ENCODE measurements around the gene KCNMB4.
"Not testable (repeated sequence)": the region's sequence is repeated elsewhere in the genome, so short reads cannot be mapped to it uniquely, and the experiment has no call there.

Gene KCNMB4

GRCh38 chr12:70386771-70387170 is 20.7 kb downstream of the KCNMB4 start:
- peaks cover 91% of the 10 kb centered on the region for H3K79me2 ChIP-seq (ENCODE audit: control insufficient read depth, low read length)
- no peak overlapping the region for H3K4me2 ChIP-seq (ENCODE audit: low read length)
- H3K9me2 ChIP-seq (replicated peaks; ENCODE audit: control insufficient read depth, low read length), result no peaks in the 10 kb centered on the region
- H4K20me1 ChIP-seq (ENCODE audit: control insufficient read depth, insufficient read depth, low read depth, low read length), result no peaks in the 10 kb centered on the region
- no peaks in the 10 kb centered on the region for H3K27me3 ChIP-seq (ENCODE audit: control insufficient read depth, low read length)
- H3K36me3 ChIP-seq (ENCODE audit: control insufficient read depth, low read length), result peaks cover 51% of the 10 kb centered on the region
- H3K4me1 ChIP-seq (ENCODE audit: control insufficient read depth, low read length), result peaks cover 14% of the 10 kb centered on the region
- H3K27ac ChIP-seq (ENCODE audit: low read depth, low read length), result no peak overlapping the region
- H3K4me3 ChIP-seq (ENCODE audit: low read length), result no peak overlapping the region
- TF ChIP-seq CTCF (IDR thresholded peaks at IDR 0.05; ENCODE audit: low read depth, low read length, poor library complexity, severe bottlenecking), result no peak
- no peak for TF ChIP-seq EZH2phosphoT487 (IDR thresholded peaks at IDR 0.05; ENCODE audit: borderline replicate concordance, low read length)
- H3F3A ChIP-seq (ENCODE audit: control insufficient read depth, insufficient read depth), result 0 out of 2 replicates have a peak, but pooled peaks cover 2% of the 10 kb centered on the region
- no peaks in the 10 kb centered on the region for H3K9me3 ChIP-seq (ENCODE audit: control insufficient read depth, insufficient read depth, low read length)

- H3K4me3 ChIP-seq (ENCODE audit: low read length), result no peak overlapping the region
- TF ChIP-seq CTCF (IDR thresholded peaks at IDR 0.05; ENCODE audit: low read depth, low read length, poor library complexity, severe bottlenecking) (no peak), EZH2phosphoT487 (IDR thresholded peaks at IDR 0.05; ENCODE audit: borderline replicate concordance, low read length) (no peak)
- no peaks in the 10 kb centered on the region for H3K9me3 ChIP-seq (ENCODE audit: control insufficient read depth, insufficient read depth, low read length)
- no peak overlapping the region for H3K27ac ChIP-seq (ENCODE audit: low read depth, low read length)
- peaks cover 90% of the 10 kb centered on the region for H3K79me2 ChIP-seq (ENCODE audit: control insufficient read depth, low read length)
- peaks cover 63% of the 10 kb centered on the region for H3K36me3 ChIP-seq (ENCODE audit: control insufficient read depth, low read length)
- H3K27me3 ChIP-seq (ENCODE audit: control insufficient read depth, low read length), result no peaks in the 10 kb centered on the region
- no peaks in the 10 kb centered on the region for H3K9me2 ChIP-seq (replicated peaks; ENCODE audit: control insufficient read depth, low read length)
- 0 out of 2 replicates have a peak, but pooled peaks cover 2% of the 10 kb centered on the region for H3F3A ChIP-seq (ENCODE audit: control insufficient read depth, insufficient read depth)
- peaks cover 17% of the 10 kb centered on the region for H3K4me1 ChIP-seq (ENCODE audit: control insufficient read depth, low read length)
- H4K20me1 ChIP-seq (ENCODE audit: control insufficient read depth, insufficient read depth, low read depth, low read length), result no peaks in the 10 kb centered on the region
- H3K4me2 ChIP-seq (ENCODE audit: low read length), result no peak overlapping the region
These were observed 23.6 kb downstream of the KCNMB4 start for GRCh38 chr12:70389678-70390077.

- not testable (repeated sequence) for H3K9me2 ChIP-seq (replicated peaks; ENCODE audit: control insufficient read depth, low read length); H3F3A ChIP-seq (ENCODE audit: control insufficient read depth, insufficient read depth); H3K4me3 ChIP-seq (ENCODE audit: low read length); H3K4me2 ChIP-seq (ENCODE audit: low read length); H3K9me3 ChIP-seq (ENCODE audit: control insufficient read depth, insufficient read depth, low read length); H3K27ac ChIP-seq (ENCODE audit: low read depth, low read length); H3K27me3 ChIP-seq (ENCODE audit: control insufficient read depth, low read length); H4K20me1 ChIP-seq (ENCODE audit: control insufficient read depth, insufficient read depth, low read depth, low read length)
- peaks cover 92% of the 10 kb centered on the region for H3K79me2 ChIP-seq (ENCODE audit: control insufficient read depth, low read length)
- H3K4me1 ChIP-seq (ENCODE audit: control insufficient read depth, low read length), result peaks cover 27% of the 10 kb centered on the region
- peaks cover 80% of the 10 kb centered on the region for H3K36me3 ChIP-seq (ENCODE audit: control insufficient read depth, low read length)
These were observed 26.5 kb downstream of the KCNMB4 start for GRCh38 chr12:70392631-70393030.

GRCh38 chr12:70393787-70394499 is 27.9 kb downstream of the KCNMB4 start:
- H3K9me2 ChIP-seq (replicated peaks; ENCODE audit: control insufficient read depth, low read length), result no peaks in the 10 kb centered on the region
- TF ChIP-seq EZH2phosphoT487 (IDR thresholded peaks at IDR 0.05; ENCODE audit: borderline replicate concordance, low read length), result no peak
- no peak for TF ChIP-seq CTCF (IDR thresholded peaks at IDR 0.05; ENCODE audit: low read depth, low read length, poor library complexity, severe bottlenecking)
- no peak overlapping the region for H3K4me2 ChIP-seq (ENCODE audit: low read length)
- peaks cover 80% of the 10 kb centered on the region for H3K36me3 ChIP-seq (ENCODE audit: control insufficient read depth, low read length)
- H3K4me3 ChIP-seq (ENCODE audit: low read length), result no peak overlapping the region
- no peak overlapping the region for H3K27ac ChIP-seq (ENCODE audit: low read depth, low read length)
- no peaks in the 10 kb centered on the region for H3F3A ChIP-seq (ENCODE audit: control insufficient read depth, insufficient read depth)
- peaks cover 33% of the 10 kb centered on the region for H3K4me1 ChIP-seq (ENCODE audit: control insufficient read depth, low read length)
- H3K9me3 ChIP-seq (ENCODE audit: control insufficient read depth, insufficient read depth, low read length), result no peaks in the 10 kb centered on the region
- H3K79me2 ChIP-seq (ENCODE audit: control insufficient read depth, low read length), result peaks cover 87% of the 10 kb centered on the region
- H3K27me3 ChIP-seq (ENCODE audit: control insufficient read depth, low read length), result no peaks in the 10 kb centered on the region
- H4K20me1 ChIP-seq (ENCODE audit: control insufficient read depth, insufficient read depth, low read depth, low read length), result no peaks in the 10 kb centered on the region
